Measurements from ENCODE around the gene MMP27.

MMP27 gene

GRCh38 chr11:102653744-102654291 lies 51.8 kb downstream of the MMP27 start:
- TF ChIP-seq, protein P1, sequence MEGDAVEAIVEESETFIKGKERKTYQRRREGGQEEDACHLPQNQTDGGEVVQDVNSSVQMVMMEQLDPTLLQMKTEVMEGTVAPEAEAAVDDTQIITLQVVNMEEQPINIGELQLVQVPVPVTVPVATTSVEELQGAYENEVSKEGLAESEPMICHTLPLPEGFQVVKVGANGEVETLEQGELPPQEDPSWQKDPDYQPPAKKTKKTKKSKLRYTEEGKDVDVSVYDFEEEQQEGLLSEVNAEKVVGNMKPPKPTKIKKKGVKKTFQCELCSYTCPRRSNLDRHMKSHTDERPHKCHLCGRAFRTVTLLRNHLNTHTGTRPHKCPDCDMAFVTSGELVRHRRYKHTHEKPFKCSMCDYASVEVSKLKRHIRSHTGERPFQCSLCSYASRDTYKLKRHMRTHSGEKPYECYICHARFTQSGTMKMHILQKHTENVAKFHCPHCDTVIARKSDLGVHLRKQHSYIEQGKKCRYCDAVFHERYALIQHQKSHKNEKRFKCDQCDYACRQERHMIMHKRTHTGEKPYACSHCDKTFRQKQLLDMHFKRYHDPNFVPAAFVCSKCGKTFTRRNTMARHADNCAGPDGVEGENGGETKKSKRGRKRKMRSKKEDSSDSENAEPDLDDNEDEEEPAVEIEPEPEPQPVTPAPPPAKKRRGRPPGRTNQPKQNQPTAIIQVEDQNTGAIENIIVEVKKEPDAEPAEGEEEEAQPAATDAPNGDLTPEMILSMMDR (IDR thresholded peaks at IDR 0.05; ENCODE audit: extremely low read depth, missing control alignments): no peak
- no peak for DNase-seq (ENCODE audit: low spot score)

- TF ChIP-seq, protein P1 (IDR thresholded peaks at IDR 0.05; ENCODE audit: extremely low read depth, missing control alignments): no peak
- no peak for DNase-seq (ENCODE audit: low spot score)
Observed at GRCh38 chr11:102647430-102647829, 58.1 kb downstream of the MMP27 start.

DNA sequence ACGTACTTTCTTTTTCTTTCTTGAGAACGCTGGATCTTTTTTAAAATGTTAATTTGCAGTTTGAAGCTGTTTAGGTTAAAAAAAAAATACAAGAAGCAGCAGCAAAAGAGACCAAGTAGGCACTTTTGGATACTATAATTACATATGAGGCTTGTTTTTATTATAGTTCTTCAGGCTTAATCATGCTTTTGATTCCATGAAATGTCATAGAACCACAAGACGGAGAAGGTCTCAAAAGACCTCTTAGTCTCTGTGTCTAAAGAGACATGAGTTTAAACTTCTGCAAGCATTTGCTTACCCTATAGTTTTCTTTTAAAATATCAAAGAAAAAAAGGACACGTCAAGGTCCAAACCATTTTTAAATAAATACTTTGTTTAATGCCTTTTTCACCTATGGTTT lies 61.6 kb downstream of the MMP27 start:
- DNase-seq (ENCODE audit: low spot score): no peak
- TF ChIP-seq, protein P1 (IDR thresholded peaks at IDR 0.05; ENCODE audit: extremely low read depth, missing control alignments): no peak
